HEK293T (cell line): Measurements from ENCODE around the gene STIM1.

ENCODE experiments used
- BHLHE40 ChIP-seq: fragments of 450-650 bp; IDR thresholded peaks from 2 replicates; pipeline ENCODE4 v1.6.1; 2016; ENCODE audit warnings: mild to moderate bottlenecking, moderate library complexity, borderline replicate concordance
- CTBP1 ChIP-seq: fragments of 450-650 bp; IDR thresholded peaks from 2 replicates; pipeline ENCODE4 v1.6.1; 2016; ENCODE audit warnings: borderline replicate concordance
- ELF4 ChIP-seq: fragments of 450-650 bp; IDR thresholded peaks from 2 replicates; pipeline ENCODE4 v1.6.1; 2017; ENCODE audit warnings: antibody characterized with exemption
- FOXA1 ChIP-seq: fragments of 450-650 bp; IDR thresholded peaks from 2 replicates; pipeline ENCODE4 v1.6.1; 2016; ENCODE audit warnings: mild to moderate bottlenecking
- FOXK2 ChIP-seq: fragments of 450-650 bp; IDR thresholded peaks from 2 replicates; pipeline ENCODE4 v1.6.1; 2016; ENCODE audit warnings: mild to moderate bottlenecking
- FOXM1 ChIP-seq: fragments of 450-650 bp; IDR thresholded peaks from 2 replicates; pipeline ENCODE4 v1.6.1; 2017; ENCODE audit warnings: mild to moderate bottlenecking, borderline replicate concordance
- HDGF ChIP-seq: fragments of 450-650 bp; IDR thresholded peaks from 2 replicates; pipeline ENCODE4 v1.6.1; 2017; ENCODE audit warnings: antibody characterized with exemption, borderline replicate concordance
- LEF1 ChIP-seq: fragments of 450-650 bp; IDR thresholded peaks from 2 replicates; pipeline ENCODE4 v1.6.1; 2017; ENCODE audit warnings: mild to moderate bottlenecking, borderline replicate concordance
- NFRKB ChIP-seq: fragments of 450-650 bp; IDR thresholded peaks from 2 replicates; pipeline ENCODE4 v1.6.1; 2016; ENCODE audit warnings: mild to moderate bottlenecking, moderate library complexity
- SP1 ChIP-seq: fragments of 450-650 bp; IDR thresholded peaks from 2 replicates; pipeline ENCODE4 v1.6.1; 2017
- SUZ12 ChIP-seq: fragments of 450-650 bp; IDR thresholded peaks from 2 replicates; pipeline ENCODE4 v1.6.1; 2016; ENCODE audit warnings: mild to moderate bottlenecking
- TARDBP ChIP-seq: fragments of 450-650 bp; IDR thresholded peaks from 2 replicates; pipeline ENCODE4 v1.6.1; 2016
- ZNF384 ChIP-seq: fragments of 450-650 bp; IDR thresholded peaks from 2 replicates; pipeline ENCODE4 v1.6.1; 2016
- TF ChIP-seq, protein P1 (sequence below): fragments of 450-650 bp; IDR thresholded peaks from 2 replicates; pipeline ENCODE4 v1.6.1; 2016

DNA sequence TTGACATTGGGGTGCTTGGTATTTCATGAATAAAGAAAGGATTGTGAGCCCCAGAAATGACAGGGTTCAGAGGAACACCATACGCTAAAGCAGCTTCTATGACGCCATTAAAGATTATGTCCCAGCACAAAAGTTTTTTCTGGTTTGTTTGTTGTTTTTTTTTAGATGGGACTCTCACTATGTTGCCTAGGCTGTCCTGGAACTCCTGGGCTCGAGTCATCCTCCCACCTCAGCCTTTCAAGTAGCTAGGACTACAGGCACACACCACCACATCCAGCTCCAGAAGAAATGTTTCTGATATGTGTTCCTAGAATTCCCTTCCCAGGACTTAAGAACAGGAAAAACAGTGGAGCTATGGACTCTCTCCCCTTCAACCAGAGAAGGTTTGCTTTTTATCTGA is 12.1 kb upstream of the STIM1 start:
- TF ChIP-seq ZNF384, result no peak
- TF ChIP-seq ELF4, result no peak
- no peak for TF ChIP-seq FOXA1
- no peak for TF ChIP-seq NFRKB
- no peak for TF ChIP-seq TARDBP
- no peak for TF ChIP-seq CTBP1
- TF ChIP-seq FOXM1, result no peak
- TF ChIP-seq HDGF, result no peak
- TF ChIP-seq LEF1, result no peak
- no peak for TF ChIP-seq SUZ12
- TF ChIP-seq BHLHE40, result no peak
- no peak for TF ChIP-seq SP1
- TF ChIP-seq, protein P1, sequence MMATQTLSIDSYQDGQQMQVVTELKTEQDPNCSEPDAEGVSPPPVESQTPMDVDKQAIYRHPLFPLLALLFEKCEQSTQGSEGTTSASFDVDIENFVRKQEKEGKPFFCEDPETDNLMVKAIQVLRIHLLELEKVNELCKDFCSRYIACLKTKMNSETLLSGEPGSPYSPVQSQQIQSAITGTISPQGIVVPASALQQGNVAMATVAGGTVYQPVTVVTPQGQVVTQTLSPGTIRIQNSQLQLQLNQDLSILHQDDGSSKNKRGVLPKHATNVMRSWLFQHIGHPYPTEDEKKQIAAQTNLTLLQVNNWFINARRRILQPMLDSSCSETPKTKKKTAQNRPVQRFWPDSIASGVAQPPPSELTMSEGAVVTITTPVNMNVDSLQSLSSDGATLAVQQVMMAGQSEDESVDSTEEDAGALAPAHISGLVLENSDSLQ, result no peak
- no peak for TF ChIP-seq FOXK2
